ENCODE data around the gene KIAA1217.

The KIAA1217 gene

GRCh38 chr10:24550680-24551079 lies 341.7 kb downstream of the KIAA1217 start:
- no peak for ATAC-seq (ENCODE audit: insufficient read depth, low read depth)
- Histone ChIP-seq H3K79me2 (ENCODE audit: insufficient read depth, low read length) (no peaks in the 10 kb centered on the region), H3K27ac (ENCODE audit: low read length) (no peak overlapping the region), H3K27me3 (ENCODE audit: insufficient read depth, low read length, poor library complexity) (no peaks in the 10 kb centered on the region), H2AFZ (ENCODE audit: low read depth, low read length) (no peak overlapping the region), H3K9ac (ENCODE audit: low read depth, low read length) (no peak overlapping the region), H3K36me3 (ENCODE audit: insufficient read depth, low read length) (no peaks in the 10 kb centered on the region), H4K20me1 (ENCODE audit: insufficient read depth, low read length) (no peaks in the 10 kb centered on the region), H3K4me1 (ENCODE audit: insufficient read depth, low read length) (no peaks in the 10 kb centered on the region), H3K4me3 (ENCODE audit: low read depth in 1 of 2, low read length in 2 of 2) (no peak overlapping the region), H3K9me3 (ENCODE audit: insufficient read depth, low read length, severe bottlenecking) (no peaks in the 10 kb centered on the region), H3K4me2 (ENCODE audit: insufficient read depth, low read length) (no peak overlapping the region)
- no peak for TF ChIP-seq EZH2 (IDR thresholded peaks at IDR 0.05; ENCODE audit: borderline replicate concordance, low read depth, low read length, severe bottlenecking)
- no peak for TF ChIP-seq CTCF (IDR thresholded peaks at IDR 0.05; ENCODE audit: borderline replicate concordance, extremely low read depth, low read length, poor library complexity, severe bottlenecking)
- no peak for DNase-seq

- Histone ChIP-seq H4K20me1 (ENCODE audit: insufficient read depth, low read length) (no peaks in the 10 kb centered on the region), H3K36me3 (ENCODE audit: insufficient read depth, low read length) (no peaks in the 10 kb centered on the region), H3K9me3 (ENCODE audit: insufficient read depth, low read length, severe bottlenecking) (no peaks in the 10 kb centered on the region), H3K9ac (ENCODE audit: low read depth, low read length) (no peak overlapping the region), H2AFZ (ENCODE audit: low read depth, low read length) (no peak overlapping the region), H3K27me3 (ENCODE audit: insufficient read depth, low read length, poor library complexity) (no peaks in the 10 kb centered on the region), H3K79me2 (ENCODE audit: insufficient read depth, low read length) (no peaks in the 10 kb centered on the region), H3K4me3 (ENCODE audit: low read depth in 1 of 2, low read length in 2 of 2) (no peak overlapping the region), H3K4me2 (ENCODE audit: insufficient read depth, low read length) (no peak overlapping the region), H3K27ac (ENCODE audit: low read length) (no peak overlapping the region), H3K4me1 (ENCODE audit: insufficient read depth, low read length) (no peaks in the 10 kb centered on the region)
- TF ChIP-seq EZH2 (IDR thresholded peaks at IDR 0.05; ENCODE audit: borderline replicate concordance, low read depth, low read length, severe bottlenecking), result no peak
- no peak for TF ChIP-seq CTCF (IDR thresholded peaks at IDR 0.05; ENCODE audit: borderline replicate concordance, extremely low read depth, low read length, poor library complexity, severe bottlenecking)
- DNase-seq, result no peak
- no peak for ATAC-seq (ENCODE audit: insufficient read depth, low read depth)
These were observed 342.2 kb downstream of the KIAA1217 start for GRCh38 chr10:24551161-24551560.

GRCh38 chr10:24552346-24553016 lies 343.5 kb downstream of the KIAA1217 start:
- no peak overlapping the region for H3K9ac ChIP-seq (ENCODE audit: low read depth, low read length)
- H4K20me1 ChIP-seq (ENCODE audit: insufficient read depth, low read length), result no peaks in the 10 kb centered on the region
- H3K4me1 ChIP-seq (ENCODE audit: insufficient read depth, low read length), result no peaks in the 10 kb centered on the region
- DNase-seq (peak; percentile 12), ATAC-seq (ENCODE audit: insufficient read depth, low read depth) (no peak)
- no peaks in the 10 kb centered on the region for H3K27me3 ChIP-seq (ENCODE audit: insufficient read depth, low read length, poor library complexity)
- no peaks in the 10 kb centered on the region for H3K36me3 ChIP-seq (ENCODE audit: insufficient read depth, low read length)
- H2AFZ ChIP-seq (ENCODE audit: low read depth, low read length), result no peak overlapping the region
- H3K4me2 ChIP-seq (ENCODE audit: insufficient read depth, low read length), result no peak overlapping the region
- no peaks in the 10 kb centered on the region for H3K79me2 ChIP-seq (ENCODE audit: insufficient read depth, low read length)
- no peak overlapping the region for H3K4me3 ChIP-seq (ENCODE audit: low read depth in 1 of 2, low read length in 2 of 2)
- H3K9me3 ChIP-seq (ENCODE audit: insufficient read depth, low read length, severe bottlenecking), result no peaks in the 10 kb centered on the region
- TF ChIP-seq EZH2 (IDR thresholded peaks at IDR 0.05; ENCODE audit: borderline replicate concordance, low read depth, low read length, severe bottlenecking) (no peak), CTCF (IDR thresholded peaks at IDR 0.05; ENCODE audit: borderline replicate concordance, extremely low read depth, low read length, poor library complexity, severe bottlenecking) (peak; percentile 47)
- H3K27ac ChIP-seq (ENCODE audit: low read length), result no peak overlapping the region
